ENCODE measurements around the gene CHMP1A.
A peak's percentile ranks its signal among the peaks of the same experiment; 100 is the strongest.

CHMP1A gene

DNA sequence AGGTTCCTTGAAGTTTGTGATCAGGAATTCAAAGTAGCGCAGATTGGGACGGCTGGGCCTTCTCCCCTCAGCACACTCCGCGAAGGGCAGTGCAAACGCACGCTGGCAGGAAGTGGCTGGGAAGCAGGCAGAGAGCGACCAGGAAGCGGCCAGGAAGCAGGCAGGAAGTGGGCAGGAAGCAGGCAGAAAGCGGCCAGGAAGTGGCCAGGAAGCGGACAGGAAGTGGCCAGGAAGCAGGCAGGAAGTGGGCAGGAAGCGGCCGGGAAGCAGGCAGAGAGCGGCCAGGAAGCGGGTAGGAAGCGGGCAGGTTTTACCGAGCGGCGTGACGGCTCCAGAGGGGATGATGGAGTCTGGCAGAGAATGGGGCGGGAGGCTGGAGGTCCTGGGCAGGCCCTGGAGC lies 40.9 kb downstream of the CHMP1A start:
- Histone ChIP-seq H3K4me2 (ENCODE audit: low read length) (no peak overlapping the region), H2AK5ac (ENCODE audit: low read length) (no peak overlapping the region), H2BK120ac (ENCODE audit: insufficient read depth, low read length, poor library complexity) (no peak overlapping the region), H2BK5ac (ENCODE audit: low read depth, low read length, poor library complexity) (no peak overlapping the region), H3K18ac (ENCODE audit: low read length) (no peak overlapping the region), H3K36me3 (ENCODE audit: control insufficient read depth in 1 of 2, insufficient read depth in 2 of 2, low read length in 2 of 2) (no peaks in the 10 kb centered on the region), H3K4ac (ENCODE audit: low read depth, low read length) (no peak overlapping the region), H3K4me3 (ENCODE audit: low read depth, low read length) (no peak overlapping the region), H4K91ac (ENCODE audit: low read depth, low read length) (no peak overlapping the region), H3K9me3 (ENCODE audit: insufficient read depth, low read depth, low read length) (peaks cover 2% of the 10 kb centered on the region), H4K8ac (ENCODE audit: low read depth, low read length) (no peak overlapping the region), H3K27me3 (ENCODE audit: insufficient read depth, low read length) (no peaks in the 10 kb centered on the region), H3K9ac (ENCODE audit: low read length) (no peak overlapping the region), H2BK12ac (ENCODE audit: low read length) (no peak overlapping the region), H3K79me2 (ENCODE audit: control insufficient read depth, insufficient read depth, low read length, poor library complexity) (no peaks in the 10 kb centered on the region), H3K23ac (ENCODE audit: low read length) (no peak overlapping the region), H3K27ac (ENCODE audit: low read depth, low read length) (no peak overlapping the region), H4K12ac (ENCODE audit: low read depth, low read length) (no peak overlapping the region), H3K79me1 (ENCODE audit: low read length) (no peaks in the 10 kb centered on the region), H2AFZ (ENCODE audit: insufficient read depth, low read length, poor library complexity) (no peak overlapping the region), H3K4me1 (ENCODE audit: control insufficient read depth in 1 of 2, insufficient read depth in 2 of 2, low read length in 2 of 2) (no peaks in the 10 kb centered on the region), H3K14ac (ENCODE audit: low read length) (no peak overlapping the region)
- WGBS (ENCODE audit: extremely low coverage, insufficient coverage, insufficient read length): no CpG with 5 or more reads among the region's 20 CpGs
- no peak for DNase-seq

DNA sequence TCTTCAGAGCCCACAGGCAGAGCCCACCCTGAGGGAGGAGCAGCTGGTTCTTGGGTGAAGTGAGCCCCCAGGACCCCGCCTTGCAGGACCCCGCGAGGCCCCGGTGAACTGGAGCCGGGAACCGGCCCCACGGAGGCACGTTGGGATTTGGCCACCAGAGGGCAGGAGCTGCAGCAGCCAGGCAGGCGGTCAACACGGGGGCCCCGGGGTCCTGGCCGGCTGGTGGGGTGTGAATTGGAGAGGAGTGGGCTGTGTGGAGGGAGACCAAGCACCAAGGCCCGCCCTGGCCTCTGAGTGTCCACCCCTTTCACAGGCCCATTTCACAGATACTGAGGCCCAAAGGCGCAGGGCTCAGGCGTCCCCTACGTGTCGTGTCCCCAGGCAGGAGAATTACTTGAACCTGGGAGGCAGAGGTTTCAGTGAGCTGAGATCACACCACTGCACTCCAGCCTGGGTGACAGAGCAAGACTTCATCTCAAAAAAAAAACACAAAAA lies 41.9 kb downstream of the CHMP1A start:
- no peak overlapping the region for H3K14ac ChIP-seq (ENCODE audit: low read length)
- H2AK5ac ChIP-seq (ENCODE audit: low read length): no peak overlapping the region
- H3K9ac ChIP-seq (ENCODE audit: low read length): no peak overlapping the region
- no peak overlapping the region for H4K12ac ChIP-seq (ENCODE audit: low read depth, low read length)
- no peak overlapping the region for H3K4me2 ChIP-seq (ENCODE audit: low read length)
- no peaks in the 10 kb centered on the region for H3K36me3 ChIP-seq (ENCODE audit: control insufficient read depth in 1 of 2, insufficient read depth in 2 of 2, low read length in 2 of 2)
- H3K27me3 ChIP-seq (ENCODE audit: insufficient read depth, low read length): no peaks in the 10 kb centered on the region
- no CpG with 5 or more reads among the region's 17 CpGs for WGBS (ENCODE audit: extremely low coverage, insufficient coverage, insufficient read length)
- H3K79me1 ChIP-seq (ENCODE audit: low read length): no peaks in the 10 kb centered on the region
- no peaks in the 10 kb centered on the region for H3K4me1 ChIP-seq (ENCODE audit: control insufficient read depth in 1 of 2, insufficient read depth in 2 of 2, low read length in 2 of 2)
- no peak overlapping the region for H4K8ac ChIP-seq (ENCODE audit: low read depth, low read length)
- no peak overlapping the region for H3K23ac ChIP-seq (ENCODE audit: low read length)
- peak in 1 of 2 donors; percentile 35 for DNase-seq
- no peak overlapping the region for H3K4ac ChIP-seq (ENCODE audit: low read depth, low read length)
- H3K79me2 ChIP-seq (ENCODE audit: control insufficient read depth, insufficient read depth, low read length, poor library complexity): no peaks in the 10 kb centered on the region
- H3K18ac ChIP-seq (ENCODE audit: low read length): no peak overlapping the region
- no peak overlapping the region for H2BK5ac ChIP-seq (ENCODE audit: low read depth, low read length, poor library complexity)
- H3K9me3 ChIP-seq (ENCODE audit: insufficient read depth, low read depth, low read length): no peaks in the 10 kb centered on the region
- H3K27ac ChIP-seq (ENCODE audit: low read depth, low read length): no peak overlapping the region
- no peak overlapping the region for H4K91ac ChIP-seq (ENCODE audit: low read depth, low read length)
- H2BK120ac ChIP-seq (ENCODE audit: insufficient read depth, low read length, poor library complexity): no peak overlapping the region
- no peak overlapping the region for H3K4me3 ChIP-seq (ENCODE audit: low read depth, low read length)
- H2AFZ ChIP-seq (ENCODE audit: insufficient read depth, low read length, poor library complexity): no peak overlapping the region
- peak overlapping the region; percentile 8 for H2BK12ac ChIP-seq (ENCODE audit: low read length)

DNA sequence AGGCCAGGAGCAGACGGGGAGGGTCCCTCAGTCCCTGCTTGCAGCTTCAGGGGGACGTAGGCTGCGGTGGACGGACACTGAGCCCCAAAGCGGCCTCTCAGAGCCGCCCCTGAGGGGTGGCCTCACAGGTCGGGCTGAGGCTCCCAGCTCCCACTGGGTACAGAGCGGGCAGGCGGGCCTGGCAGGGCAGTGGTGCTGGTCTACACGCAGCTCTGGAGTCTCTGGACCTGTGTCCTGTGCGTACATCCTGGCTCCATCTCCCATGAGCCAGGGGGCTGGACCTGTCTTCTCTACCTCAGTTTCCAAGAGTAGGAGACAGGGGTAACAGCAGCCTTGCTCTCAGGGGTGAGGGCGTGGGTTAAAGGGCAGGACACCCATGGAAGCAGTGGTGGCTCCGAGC lies 42.3 kb downstream of the CHMP1A start:
- Histone ChIP-seq H4K12ac (ENCODE audit: low read depth, low read length) (no peak overlapping the region), H3K79me2 (ENCODE audit: control insufficient read depth, insufficient read depth, low read length, poor library complexity) (no peaks in the 10 kb centered on the region), H3K4ac (ENCODE audit: low read depth, low read length) (no peak overlapping the region), H3K9ac (ENCODE audit: low read length) (no peak overlapping the region), H3K36me3 (ENCODE audit: control insufficient read depth in 1 of 2, insufficient read depth in 2 of 2, low read length in 2 of 2) (no peaks in the 10 kb centered on the region), H3K27me3 (ENCODE audit: insufficient read depth, low read length) (no peaks in the 10 kb centered on the region), H2BK120ac (ENCODE audit: insufficient read depth, low read length, poor library complexity) (no peak overlapping the region), H3K79me1 (ENCODE audit: low read length) (no peaks in the 10 kb centered on the region), H4K8ac (ENCODE audit: low read depth, low read length) (no peak overlapping the region), H3K14ac (ENCODE audit: low read length) (no peak overlapping the region), H3K4me2 (ENCODE audit: low read length) (no peak overlapping the region), H2BK5ac (ENCODE audit: low read depth, low read length, poor library complexity) (no peak overlapping the region), H2BK12ac (ENCODE audit: low read length) (no peak overlapping the region), H4K91ac (ENCODE audit: low read depth, low read length) (no peak overlapping the region), H2AFZ (ENCODE audit: insufficient read depth, low read length, poor library complexity) (no peak overlapping the region), H3K23ac (ENCODE audit: low read length) (no peak overlapping the region), H3K4me3 (ENCODE audit: low read depth, low read length) (no peak overlapping the region), H3K27ac (ENCODE audit: low read depth, low read length) (no peak overlapping the region), H3K9me3 (ENCODE audit: insufficient read depth, low read depth, low read length) (no peaks in the 10 kb centered on the region), H3K18ac (ENCODE audit: low read length) (no peak overlapping the region), H2AK5ac (ENCODE audit: low read length) (no peak overlapping the region), H3K4me1 (ENCODE audit: control insufficient read depth in 1 of 2, insufficient read depth in 2 of 2, low read length in 2 of 2) (no peaks in the 10 kb centered on the region)
- DNase-seq: no peak
- no CpG with 5 or more reads among the region's 13 CpGs for WGBS (ENCODE audit: extremely low coverage, insufficient coverage, insufficient read length)

DNA sequence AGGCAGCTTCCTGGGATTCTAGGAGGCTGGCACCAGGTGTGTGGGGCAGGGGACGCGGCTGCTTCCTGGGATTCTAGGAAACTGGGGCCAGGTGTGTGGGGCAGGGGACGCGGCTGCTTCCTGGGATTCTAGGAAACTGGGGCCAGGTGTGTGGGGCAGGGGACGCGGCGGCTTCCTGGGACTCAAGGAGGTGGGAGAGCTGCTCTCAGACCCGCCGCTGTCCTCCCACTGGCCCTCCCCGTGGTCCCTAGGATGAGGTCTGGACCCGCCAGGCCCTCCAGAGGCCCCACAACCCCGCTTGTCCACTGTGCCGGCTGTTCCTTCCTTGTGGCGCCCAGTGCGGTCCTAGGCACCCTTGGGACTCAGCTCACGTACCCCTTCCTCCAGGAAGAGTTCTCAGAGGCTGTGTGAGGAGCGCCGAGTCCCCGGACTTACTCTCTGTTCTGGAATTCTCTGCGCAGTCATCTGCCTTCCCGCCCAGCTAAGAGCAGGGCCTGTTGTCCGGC lies 43.5 kb downstream of the CHMP1A start:
- Histone ChIP-seq H3K36me3 (ENCODE audit: control insufficient read depth in 1 of 2, insufficient read depth in 2 of 2, low read length in 2 of 2) (no peaks in the 10 kb centered on the region), H3K27ac (ENCODE audit: low read depth, low read length) (no peak overlapping the region), H3K14ac (ENCODE audit: low read length) (no peak overlapping the region), H3K4me1 (ENCODE audit: control insufficient read depth in 1 of 2, insufficient read depth in 2 of 2, low read length in 2 of 2) (no peaks in the 10 kb centered on the region), H3K9ac (ENCODE audit: low read length) (no peak overlapping the region), H2BK5ac (ENCODE audit: low read depth, low read length, poor library complexity) (no peak overlapping the region), H2BK12ac (ENCODE audit: low read length) (no peak overlapping the region), H2AK5ac (ENCODE audit: low read length) (no peak overlapping the region), H2AFZ (ENCODE audit: insufficient read depth, low read length, poor library complexity) (no peak overlapping the region), H3K23ac (ENCODE audit: low read length) (no peak overlapping the region), H3K79me1 (ENCODE audit: low read length) (no peaks in the 10 kb centered on the region), H3K4ac (ENCODE audit: low read depth, low read length) (no peak overlapping the region), H4K8ac (ENCODE audit: low read depth, low read length) (no peak overlapping the region), H3K4me3 (ENCODE audit: low read depth, low read length) (no peak overlapping the region), H3K79me2 (ENCODE audit: control insufficient read depth, insufficient read depth, low read length, poor library complexity) (no peaks in the 10 kb centered on the region), H2BK120ac (ENCODE audit: insufficient read depth, low read length, poor library complexity) (no peak overlapping the region), H3K27me3 (ENCODE audit: insufficient read depth, low read length) (no peaks in the 10 kb centered on the region), H3K9me3 (ENCODE audit: insufficient read depth, low read depth, low read length) (no peaks in the 10 kb centered on the region), H3K18ac (ENCODE audit: low read length) (no peak overlapping the region), H4K91ac (ENCODE audit: low read depth, low read length) (no peak overlapping the region), H4K12ac (ENCODE audit: low read depth, low read length) (no peak overlapping the region), H3K4me2 (ENCODE audit: low read length) (no peak overlapping the region)
- WGBS (ENCODE audit: extremely low coverage, insufficient coverage, insufficient read length): no CpG with 5 or more reads among the region's 22 CpGs
- DNase-seq: no peak

Measured in trophoblast cell (in vitro differentiated cells and primary cell).